GM12874 (cell line): ENCODE data around the gene UFC1.

Experiments used
- TF ChIP-seq, protein P1 (sequence below): IDR thresholded peaks from 2 replicates; pipeline ENCODE4 v1.5.1; 2011; ENCODE audit warnings: low read depth, mild to moderate bottlenecking, control low read depth, low read length, moderate library complexity; ENCODE audit not compliant: insufficient read depth

UFC1 gene

GRCh38 chr1:161153682-161154337 lies at the start of gene UFC1:
UFC1 (plus strand) TSS chr1:161153978; CDS start chr1:161153998, 20 bp downstream.
- TF ChIP-seq, protein P1, sequence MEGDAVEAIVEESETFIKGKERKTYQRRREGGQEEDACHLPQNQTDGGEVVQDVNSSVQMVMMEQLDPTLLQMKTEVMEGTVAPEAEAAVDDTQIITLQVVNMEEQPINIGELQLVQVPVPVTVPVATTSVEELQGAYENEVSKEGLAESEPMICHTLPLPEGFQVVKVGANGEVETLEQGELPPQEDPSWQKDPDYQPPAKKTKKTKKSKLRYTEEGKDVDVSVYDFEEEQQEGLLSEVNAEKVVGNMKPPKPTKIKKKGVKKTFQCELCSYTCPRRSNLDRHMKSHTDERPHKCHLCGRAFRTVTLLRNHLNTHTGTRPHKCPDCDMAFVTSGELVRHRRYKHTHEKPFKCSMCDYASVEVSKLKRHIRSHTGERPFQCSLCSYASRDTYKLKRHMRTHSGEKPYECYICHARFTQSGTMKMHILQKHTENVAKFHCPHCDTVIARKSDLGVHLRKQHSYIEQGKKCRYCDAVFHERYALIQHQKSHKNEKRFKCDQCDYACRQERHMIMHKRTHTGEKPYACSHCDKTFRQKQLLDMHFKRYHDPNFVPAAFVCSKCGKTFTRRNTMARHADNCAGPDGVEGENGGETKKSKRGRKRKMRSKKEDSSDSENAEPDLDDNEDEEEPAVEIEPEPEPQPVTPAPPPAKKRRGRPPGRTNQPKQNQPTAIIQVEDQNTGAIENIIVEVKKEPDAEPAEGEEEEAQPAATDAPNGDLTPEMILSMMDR, result no peak

GRCh38 chr1:161106431-161106830 lies 47.3 kb upstream of the UFC1 start:
- TF ChIP-seq, protein P1, result no peak

DNA sequence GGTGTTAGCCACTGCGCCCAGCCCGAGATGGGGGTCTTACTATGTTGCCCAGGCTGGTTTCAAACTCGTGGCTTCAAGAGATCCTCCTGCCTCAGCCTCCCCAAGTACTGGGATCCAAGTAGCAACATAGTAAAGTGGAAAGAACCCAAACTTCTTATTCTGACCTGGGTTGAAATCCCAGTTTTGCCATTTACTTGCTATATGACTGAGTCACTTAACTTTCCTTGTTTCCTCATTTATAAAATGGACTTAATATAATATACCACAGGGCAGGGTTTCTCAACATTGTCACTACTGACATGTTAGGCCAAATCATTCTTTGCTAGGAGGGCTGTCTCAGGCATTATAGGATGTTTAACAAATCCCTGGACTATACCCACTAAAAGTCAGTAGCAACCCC lies 42.7 kb upstream of the UFC1 start:
- TF ChIP-seq, protein P1, result no peak

DNA sequence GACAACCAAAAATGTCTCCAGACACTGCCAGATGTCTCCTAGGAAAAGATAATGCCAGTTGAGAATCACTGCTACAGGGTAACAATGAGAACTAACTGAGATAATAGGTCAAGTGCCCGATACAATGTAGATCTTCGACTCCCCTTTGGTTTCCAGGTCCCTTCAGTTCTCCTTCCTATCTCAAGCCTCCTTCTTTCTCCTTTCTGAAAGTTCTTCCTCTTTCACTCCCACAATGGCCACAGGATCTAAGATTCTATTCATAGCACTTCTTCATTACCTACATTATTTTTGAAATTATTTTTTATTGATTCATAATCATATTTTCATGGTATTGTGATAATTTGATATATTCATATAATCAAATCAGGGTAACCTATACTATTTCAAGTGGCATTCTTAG lies 42.3 kb upstream of the UFC1 start:
- TF ChIP-seq, protein P1, result no peak

DNA sequence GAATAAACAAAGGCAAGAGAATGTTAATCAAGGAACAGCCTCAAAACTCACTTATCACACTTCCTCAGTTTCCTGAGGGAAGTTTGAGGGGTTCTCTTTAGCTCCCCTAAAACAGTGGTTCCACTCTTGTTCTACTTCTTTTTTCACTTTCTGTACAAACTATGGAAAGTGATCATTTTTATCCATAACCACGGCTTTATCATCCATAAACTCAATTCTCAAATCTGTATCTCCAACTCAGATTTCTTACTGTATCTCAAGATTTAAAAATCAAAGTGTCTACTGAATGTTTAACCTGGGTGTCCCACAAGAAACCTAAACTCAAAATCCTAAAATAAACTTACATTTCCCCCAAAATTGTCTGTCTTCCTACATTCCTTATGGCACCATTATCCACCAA lies 39.9 kb upstream of the UFC1 start:
- TF ChIP-seq, protein P1, result no peak

GRCh38 chr1:161114556-161114955 lies 39.2 kb upstream of the UFC1 start:
- TF ChIP-seq, protein P1, result no peak

DNA sequence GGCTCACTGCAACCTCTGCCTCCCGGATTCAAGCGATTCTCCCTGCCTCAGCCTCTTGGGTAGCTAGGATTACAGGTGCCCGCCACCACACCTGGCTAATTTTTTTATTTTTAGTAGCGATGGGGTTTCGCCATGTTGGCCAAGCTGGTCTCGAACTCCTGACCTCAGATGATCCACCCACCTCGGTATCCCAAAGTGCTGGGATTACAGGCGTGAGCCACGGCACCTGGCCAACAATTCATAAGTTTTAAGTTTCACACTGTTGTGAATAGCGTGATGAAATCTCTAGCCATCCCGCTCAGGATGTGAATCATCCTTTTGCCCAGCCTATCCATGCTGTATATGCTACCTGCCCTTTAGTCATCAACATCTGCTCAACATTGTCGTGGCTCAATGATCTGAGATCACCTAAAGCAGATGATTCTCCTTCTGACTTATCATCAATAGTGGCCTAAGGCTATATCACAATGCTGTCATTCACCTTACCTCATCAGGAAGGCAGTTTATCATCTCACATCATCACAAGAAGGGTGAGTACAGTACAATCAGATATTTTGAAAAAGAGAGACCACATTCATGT lies 38.6 kb upstream of the UFC1 start:
- TF ChIP-seq, protein P1, result no peak
